ENCODE measurements around the gene PGM1.

PGM1 gene

DNA sequence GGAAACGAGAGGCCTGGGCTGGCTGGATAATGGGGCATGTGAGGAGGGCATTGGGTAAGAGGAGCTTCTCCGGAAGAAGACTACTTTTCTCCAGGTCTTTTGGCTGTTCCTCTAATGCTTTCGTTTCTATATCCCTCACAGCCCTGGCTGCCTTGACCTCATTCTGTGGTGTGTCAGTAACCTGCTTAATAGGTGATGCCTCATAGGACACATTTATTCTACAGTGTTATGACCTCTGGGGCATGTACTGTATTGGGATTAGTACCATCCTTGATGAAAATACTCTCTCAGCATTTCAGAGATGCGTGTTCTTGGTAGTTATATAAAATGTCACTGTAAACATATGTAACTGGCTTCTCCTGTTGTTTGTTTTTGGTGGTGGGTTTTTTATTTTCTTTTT is 40.1 kb downstream of the PGM1 start:
- no peak for DNase-seq (ENCODE audit: low read depth in 2 of 2)

- no peak for DNase-seq (ENCODE audit: low read depth in 2 of 2)
Measured at GRCh38 chr1:63634471-63634870, 41.3 kb downstream of the PGM1 start.

DNA sequence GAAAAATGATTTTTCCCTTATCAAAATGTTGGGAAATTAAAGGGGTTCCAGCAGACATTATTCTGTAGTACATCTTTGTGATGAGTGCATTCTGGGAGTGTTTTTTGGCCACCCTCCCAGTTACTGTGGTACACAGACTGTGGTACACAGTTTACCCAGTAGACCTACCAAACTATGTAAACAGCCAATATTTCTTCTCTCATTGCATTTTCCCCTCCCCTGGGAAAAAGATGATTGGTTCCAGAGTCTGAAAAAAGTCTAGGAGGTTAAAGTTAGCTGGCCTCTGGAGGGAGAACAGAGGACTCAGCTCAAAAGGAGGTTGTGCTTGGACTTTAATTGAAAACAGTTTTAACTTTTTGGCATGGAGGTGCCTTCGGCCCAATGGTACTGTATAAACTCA is 42.5 kb downstream of the PGM1 start:
- peak; percentile 60 to 64 for DNase-seq (ENCODE audit: low read depth in 2 of 2)

DNA sequence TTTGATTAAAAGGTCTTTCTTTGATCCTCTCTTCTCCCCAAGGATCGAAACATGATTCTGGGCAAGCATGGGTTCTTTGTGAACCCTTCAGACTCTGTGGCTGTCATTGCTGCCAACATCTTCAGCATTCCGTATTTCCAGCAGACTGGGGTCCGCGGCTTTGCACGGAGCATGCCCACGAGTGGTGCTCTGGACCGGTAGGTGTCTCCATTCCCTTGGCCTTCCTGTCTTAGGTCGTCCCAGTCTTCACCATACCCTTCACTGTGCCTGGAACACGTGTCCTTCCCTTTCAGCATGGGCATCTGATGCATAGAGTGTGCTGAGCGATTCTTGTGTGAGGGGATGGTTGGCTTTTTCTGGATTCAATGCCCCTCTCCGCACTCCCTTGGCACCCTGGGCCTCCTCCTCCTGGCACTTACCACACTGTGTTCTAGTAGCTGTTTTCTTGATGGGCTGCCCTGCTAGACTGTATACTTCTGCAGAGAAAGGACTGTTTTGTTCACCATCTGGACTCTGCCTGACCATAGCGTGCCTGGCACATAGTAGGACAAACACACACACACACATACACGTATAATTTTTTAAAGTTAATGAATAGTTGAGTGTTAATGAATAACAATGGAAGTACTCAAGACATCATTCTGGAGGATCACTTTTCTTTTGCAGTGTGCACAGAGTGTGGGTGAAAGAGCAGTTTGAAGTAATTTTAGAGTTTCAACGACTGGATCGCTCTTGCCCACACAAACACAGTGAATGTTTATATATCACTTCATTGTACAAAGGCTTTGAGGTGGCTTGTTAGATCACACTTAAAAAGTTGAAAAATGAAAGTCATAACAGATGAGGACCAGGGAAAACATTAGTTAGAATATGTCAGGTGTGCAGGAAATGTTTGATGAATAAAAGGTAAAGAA is 43.2 kb downstream of the PGM1 start:
- DNase-seq (ENCODE audit: low read depth in 2 of 2): no peak

DNA sequence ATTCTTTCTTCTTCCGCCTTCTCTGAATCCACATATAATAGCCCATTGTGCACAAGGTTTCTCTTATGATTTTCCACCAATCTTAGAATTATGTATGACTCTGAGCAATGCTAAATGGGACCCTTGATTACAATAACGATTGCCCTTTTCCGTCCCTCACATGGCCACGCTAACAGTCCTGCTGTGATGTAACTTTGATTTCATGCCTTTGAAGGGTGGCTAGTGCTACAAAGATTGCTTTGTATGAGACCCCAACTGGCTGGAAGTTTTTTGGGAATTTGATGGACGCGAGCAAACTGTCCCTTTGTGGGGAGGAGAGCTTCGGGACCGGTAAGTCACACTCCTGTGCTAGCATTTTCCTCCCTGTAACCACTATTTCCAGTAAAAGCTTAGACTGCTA is 45.3 kb downstream of the PGM1 start:
- no peak for DNase-seq (ENCODE audit: low read depth in 2 of 2)

- DNase-seq (ENCODE audit: low read depth in 2 of 2): no peak
Measured at GRCh38 chr1:63638875-63639274, 45.7 kb downstream of the PGM1 start.

DNA sequence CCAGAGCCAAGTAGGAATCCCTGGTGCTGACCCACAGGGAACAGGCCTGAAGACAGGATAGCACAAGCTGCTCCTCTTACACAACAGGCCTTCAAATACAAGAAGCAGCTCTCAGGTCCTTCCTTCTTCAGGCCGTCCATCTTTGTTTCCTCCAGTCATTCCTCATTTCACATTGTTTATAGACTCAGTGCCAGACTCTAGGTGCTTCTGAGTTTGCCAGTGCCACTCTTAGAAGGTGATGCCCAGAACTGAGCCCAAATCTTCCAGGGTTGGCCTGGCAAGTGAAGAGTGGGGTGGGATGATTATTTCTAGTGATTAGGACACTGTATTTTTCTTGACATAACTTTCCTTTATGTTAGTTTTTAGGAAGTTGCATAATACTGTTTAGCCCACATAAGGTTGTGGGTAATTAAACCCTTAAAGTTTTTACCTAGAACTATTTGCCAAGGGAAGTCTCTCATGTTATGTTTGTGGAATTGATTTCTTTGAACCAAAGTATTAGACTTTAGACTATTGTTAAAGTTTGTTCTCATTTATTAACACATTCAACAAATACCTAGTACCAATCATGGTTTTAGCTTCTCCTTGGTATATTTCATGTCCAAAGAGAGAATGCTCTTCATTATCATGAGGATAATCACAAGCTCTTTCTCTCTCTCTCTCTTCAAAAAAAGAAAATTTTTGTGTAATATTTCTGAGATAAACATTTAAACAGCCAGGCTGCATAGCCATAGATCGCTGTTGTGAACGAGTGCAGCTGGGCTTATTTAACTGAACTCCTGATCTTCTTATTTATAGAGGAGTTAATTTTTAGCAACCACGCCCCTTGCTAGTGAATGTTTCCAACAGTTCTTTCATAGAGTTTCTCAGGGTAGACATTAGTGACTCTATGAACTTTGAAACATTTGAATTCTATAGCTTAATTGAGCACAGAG is 47.7 kb downstream of the PGM1 start:
- DNase-seq (ENCODE audit: low read depth in 2 of 2): no peak

- DNase-seq (ENCODE audit: low read depth in 2 of 2): no peak
Measured at GRCh38 chr1:63641615-63642014, 48.4 kb downstream of the PGM1 start.

DNA sequence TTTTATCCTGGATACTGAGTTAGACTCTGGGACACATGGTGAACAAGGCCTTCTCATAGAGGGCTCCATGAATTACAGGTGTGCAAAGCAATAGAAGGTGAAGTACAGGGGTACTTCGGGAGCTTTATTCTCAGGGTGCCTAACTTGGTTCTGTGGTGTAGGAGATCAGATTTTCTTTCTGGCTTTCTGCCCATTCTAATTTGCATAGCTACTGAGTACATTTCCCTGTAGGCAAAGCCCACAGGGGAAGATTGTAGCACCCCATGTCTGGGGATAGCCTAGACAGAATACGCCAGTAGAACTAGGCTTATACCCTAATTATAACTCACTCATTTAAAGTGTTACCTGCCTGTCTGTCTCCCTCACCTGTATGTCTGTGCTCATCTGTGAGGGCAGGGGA is 49.7 kb downstream of the PGM1 start:
- no peak for DNase-seq (ENCODE audit: low read depth in 2 of 2)

GRCh38 chr1:63643517-63643916 is 50.3 kb downstream of the PGM1 start:
- no peak for DNase-seq (ENCODE audit: low read depth in 2 of 2)

GRCh38 chr1:63643926-63644325 is 50.7 kb downstream of the PGM1 start:
- no peak for DNase-seq (ENCODE audit: low read depth in 2 of 2)

DNA sequence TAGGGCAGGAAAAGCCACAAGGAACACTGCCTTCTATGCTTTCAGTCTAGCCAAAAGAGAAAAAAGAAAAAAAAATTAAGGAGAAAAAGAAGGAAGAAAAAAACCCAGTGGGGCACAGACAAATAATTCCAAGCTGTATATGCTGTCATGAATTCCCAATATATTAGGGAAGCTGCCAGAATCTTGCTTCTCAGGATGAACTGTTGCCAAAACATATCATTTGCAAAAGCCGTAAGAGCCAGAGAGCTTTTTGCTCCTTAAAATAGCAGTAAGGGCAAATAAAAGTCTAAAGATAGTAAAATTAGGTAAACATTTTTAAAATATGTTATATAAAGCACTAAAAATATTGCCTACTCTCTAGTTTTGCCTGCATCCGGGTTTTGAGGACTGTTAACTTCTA is 52.1 kb downstream of the PGM1 start:
- no peak for DNase-seq (ENCODE audit: low read depth in 2 of 2)

DNA sequence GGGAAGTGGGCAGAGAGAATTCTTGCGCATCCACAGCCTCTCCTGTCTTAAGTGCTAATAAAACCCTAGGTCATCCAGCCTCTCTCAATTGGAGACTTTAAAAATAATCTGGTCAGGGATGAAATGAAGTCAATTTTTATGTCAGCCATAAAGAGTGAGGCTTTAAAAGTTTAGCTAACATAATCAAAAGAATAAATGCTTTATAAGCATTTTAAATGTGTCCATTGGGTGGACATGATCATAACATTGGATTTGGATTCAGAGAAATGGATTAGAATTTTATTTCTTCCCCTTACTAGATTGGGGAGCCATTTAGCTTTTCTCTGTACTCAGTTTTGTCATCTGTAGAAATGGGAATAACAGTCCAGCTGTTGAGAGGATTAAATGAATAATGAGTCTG is 55.5 kb downstream of the PGM1 start:
- DNase-seq (ENCODE audit: low read depth in 2 of 2): no peak

GRCh38 chr1:63651161-63651701 is 58.0 kb downstream of the PGM1 start:
- DNase-seq (ENCODE audit: low read depth in 2 of 2): no peak

GRCh38 chr1:63653976-63654375 is 60.8 kb downstream of the PGM1 start:
- DNase-seq (ENCODE audit: low read depth in 2 of 2): no peak

- DNase-seq (ENCODE audit: low read depth in 2 of 2): no peak
Measured at GRCh38 chr1:63659448-63659847, 66.2 kb downstream of the PGM1 start.

DNA sequence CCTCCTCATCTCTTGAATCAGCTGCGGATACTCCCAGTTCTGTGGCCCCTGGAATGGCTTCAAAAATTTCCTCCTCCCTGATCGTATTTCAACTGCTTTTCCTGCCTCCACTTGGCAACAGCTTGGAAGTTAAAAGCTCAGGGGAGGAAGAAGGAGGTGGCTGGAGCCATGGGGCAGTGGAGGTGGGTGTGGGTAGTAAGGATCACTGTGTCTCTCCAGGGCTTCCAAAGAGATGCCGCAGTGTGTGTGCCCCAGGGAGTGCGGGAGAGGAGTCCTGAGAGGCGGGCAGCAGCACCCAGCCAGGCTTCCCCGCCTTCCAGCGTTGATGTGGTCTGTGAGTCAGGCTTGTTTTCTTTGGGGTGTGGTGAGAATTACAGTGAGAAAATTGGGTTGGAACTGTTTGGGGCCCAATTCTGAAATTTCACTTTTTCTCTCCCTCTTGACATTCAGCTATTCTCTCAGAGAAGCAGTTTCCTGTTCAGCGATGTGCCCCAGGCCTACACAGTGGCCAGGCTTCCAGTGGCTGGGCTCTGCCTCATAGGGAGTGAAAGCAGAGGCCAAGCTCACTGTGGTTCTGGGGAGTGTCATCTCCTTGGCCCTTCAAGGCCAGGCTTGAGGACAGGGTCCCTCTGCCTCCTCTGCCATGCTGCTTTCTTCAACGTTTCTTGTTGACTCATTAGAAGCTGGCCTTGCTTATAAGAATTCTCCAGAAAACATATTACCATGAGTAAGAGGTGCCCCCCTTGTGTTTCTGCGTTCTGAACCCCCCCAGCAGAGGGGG is 69.0 kb downstream of the PGM1 start:
- DNase-seq (ENCODE audit: low read depth in 2 of 2): peak; percentile 33 to 42

- no peak for DNase-seq (ENCODE audit: low read depth in 2 of 2)
Measured at GRCh38 chr1:63662841-63663240, 69.6 kb downstream of the PGM1 start.

DNA sequence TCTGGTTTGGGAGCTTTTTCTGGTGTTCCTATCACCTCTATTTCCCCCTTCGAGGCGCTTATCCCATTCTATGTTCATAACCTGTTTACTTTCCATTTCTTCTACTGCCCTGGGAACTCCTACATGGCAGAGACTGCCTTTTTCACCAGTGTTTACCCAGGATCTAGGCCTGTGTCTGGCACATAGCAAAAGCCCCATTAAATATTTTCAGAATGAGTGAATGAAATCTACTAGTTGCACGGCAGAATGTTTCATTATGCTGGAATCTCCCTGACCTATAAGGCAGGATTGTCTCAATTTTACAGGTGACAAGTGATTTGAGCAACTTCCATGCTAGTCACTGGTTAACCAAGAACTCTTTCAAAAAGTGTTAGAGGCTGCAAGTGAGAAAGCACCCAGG is 70.1 kb downstream of the PGM1 start:
- DNase-seq (ENCODE audit: low read depth in 2 of 2): no peak

DNA sequence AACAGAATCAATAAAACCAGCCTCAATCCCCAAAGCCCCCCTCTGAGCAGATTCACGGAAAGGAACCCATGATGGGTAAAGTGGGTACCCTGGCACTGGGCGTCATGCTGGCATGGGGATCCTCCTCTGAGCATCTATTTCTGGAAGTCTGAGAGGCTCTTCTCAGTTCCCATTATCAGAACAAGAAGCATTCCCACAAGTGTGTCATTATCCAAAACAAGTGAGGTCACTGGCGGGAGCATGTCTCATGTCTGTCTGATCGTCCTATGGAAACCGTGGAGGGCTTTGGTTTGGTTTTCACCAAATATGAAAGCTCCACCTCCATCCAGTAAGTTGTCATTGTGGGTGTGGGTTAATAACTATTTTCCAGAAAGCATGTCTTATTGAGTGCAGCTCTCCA is 70.7 kb downstream of the PGM1 start:
- DNase-seq (ENCODE audit: low read depth in 2 of 2): no peak

GRCh38 chr1:63664742-63665141 is 71.5 kb downstream of the PGM1 start:
- DNase-seq (ENCODE audit: low read depth in 2 of 2): no peak

- no peak for DNase-seq (ENCODE audit: low read depth in 2 of 2)
Measured at GRCh38 chr1:63665410-63665809, 72.2 kb downstream of the PGM1 start.

All from fibroblast of skin of left quadriceps (primary cell).